Stimulated activated CD4-positive, alpha-beta T cell treated with anti-CD3 and anti-CD28 coated beads, Interleukin-12 subunit alpha, Interleukin-12 subunit beta, amount 100 ng/mL, for 24 hours (primary cell): ENCODE data around the gene LRRC15.

Source experiments
- DNase-seq, 2 experiments: peaks; one replicate each; pipeline ENCODE4 v3.0.0-alpha.2; 2020; ENCODE audit warnings: low read depth in 2 of 2

LRRC15 gene

DNA sequence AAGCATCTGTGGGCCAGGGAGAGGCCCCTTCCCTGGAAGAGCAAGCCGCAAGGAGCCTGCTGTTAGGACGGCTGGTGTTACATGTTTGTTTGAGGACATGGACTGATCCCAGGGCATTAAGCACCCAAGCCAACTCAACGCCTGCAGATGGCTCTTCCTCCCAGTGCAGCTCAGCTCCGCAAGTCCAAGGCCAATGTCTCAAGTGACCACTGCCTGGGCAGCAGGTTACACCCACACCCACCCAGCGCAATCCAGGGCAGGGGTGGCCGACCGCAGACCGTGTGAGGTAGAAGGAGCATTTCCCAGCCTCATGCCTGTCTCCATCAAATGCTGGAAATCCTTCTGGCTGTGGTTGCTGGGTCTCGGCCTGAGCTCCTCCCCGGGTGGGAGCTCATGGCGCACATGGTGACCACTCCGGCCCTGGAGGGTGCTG is 15.0 kb upstream of the LRRC15 start:
- no peak for DNase-seq

DNA sequence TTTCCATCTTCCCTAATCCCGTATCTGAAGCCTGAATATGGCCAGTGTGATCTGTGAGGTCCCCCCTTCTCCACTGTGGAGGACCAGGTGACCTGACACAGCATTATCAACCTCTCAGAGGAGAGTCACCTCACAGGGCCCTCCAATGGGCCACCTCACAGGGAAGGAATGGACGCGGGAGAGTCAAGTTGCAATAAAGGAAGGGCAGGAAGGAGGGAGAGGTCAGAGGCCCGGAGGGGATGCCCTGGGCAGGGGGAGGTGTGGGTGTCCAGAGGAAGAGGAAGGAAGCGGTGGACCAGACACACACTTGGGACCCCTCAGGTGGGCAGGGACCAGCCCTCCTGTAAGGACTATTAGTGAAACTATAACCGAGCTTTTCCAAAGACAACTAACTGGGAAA is 14.6 kb upstream of the LRRC15 start:
- no peak for DNase-seq

DNA sequence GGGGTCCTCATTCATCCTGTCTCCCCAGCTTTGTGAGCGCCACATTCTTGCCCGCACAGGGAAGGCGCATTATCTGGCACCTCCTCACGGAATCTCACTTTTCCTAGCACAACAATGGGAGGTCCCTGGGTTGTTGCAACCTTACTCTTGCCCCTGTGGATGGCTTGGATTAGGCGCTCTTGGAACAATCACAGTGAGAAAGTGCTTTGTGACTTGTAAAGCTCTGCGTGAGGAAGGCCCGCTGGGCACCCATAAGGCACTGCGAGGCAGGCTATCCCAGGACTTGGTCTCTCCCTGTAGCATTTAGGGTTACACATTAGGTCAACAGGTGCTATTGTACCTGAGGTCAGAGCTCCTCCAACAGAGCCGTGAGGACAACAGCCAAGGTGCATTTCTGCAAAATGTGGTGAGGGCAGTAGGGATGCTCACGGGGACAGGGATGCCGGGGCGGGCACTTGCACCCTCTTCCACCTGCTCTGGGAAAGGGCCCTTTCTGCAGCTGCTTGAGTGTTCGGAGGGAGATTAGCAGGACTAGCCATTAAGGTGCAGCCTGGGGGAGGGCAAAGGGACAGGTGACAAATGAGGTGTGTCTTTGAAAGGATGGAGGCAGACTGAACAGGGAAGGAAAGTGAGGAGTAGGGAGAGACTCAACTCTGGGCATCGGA is 13.9 kb upstream of the LRRC15 start:
- DNase-seq: no peak

DNA sequence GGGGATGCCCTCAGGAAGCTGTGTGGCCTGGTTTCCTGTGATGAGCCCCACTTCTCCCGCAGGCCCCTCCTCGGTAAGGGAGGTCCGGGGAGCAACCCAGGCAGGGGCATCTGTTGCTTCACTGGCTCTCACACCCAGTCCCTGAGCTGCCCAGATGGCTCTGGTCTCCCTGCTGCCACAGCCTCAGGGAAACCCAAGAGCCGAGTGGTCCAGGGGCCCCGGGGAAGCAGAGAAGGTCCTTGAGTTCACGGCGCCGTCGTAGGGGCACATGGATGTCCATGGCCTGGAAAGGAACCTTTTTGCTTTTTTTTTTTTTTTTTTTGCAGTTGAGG is 13.3 kb upstream of the LRRC15 start:
- DNase-seq: no peak

DNA sequence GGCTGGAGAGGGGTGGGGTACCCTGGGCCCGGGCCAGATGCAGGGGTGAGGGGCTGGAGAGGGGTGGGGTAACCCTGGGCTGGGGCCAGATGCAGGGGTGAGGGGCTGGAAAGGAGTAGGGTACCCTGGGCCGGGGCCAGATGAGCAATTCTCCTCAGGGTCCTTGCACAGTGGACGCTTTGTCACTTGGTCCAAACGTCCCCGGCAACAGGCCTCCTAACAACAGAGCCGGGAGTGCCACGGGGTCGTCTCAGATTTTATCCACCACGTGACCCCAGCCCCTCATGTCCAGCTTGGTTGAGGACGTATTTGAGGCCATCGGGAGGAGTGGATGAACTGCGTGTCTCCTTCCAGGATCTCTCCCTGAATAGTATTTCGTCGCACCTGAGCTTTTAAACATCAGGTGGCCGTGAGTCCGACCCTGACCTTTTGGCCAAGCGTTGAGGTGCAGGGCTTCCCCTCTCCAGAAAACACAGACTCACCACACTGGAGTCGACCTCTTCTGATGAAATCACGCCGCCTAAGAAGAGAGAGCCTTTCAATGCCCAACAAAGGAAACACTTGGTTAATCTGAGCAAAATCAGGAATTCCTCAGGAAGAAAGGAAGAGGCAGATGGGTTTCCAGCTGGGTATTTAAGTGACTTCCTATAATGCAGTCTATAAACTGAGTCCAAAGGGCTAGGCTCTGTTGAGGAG is 12.8 kb upstream of the LRRC15 start:
- DNase-seq: no peak

DNA sequence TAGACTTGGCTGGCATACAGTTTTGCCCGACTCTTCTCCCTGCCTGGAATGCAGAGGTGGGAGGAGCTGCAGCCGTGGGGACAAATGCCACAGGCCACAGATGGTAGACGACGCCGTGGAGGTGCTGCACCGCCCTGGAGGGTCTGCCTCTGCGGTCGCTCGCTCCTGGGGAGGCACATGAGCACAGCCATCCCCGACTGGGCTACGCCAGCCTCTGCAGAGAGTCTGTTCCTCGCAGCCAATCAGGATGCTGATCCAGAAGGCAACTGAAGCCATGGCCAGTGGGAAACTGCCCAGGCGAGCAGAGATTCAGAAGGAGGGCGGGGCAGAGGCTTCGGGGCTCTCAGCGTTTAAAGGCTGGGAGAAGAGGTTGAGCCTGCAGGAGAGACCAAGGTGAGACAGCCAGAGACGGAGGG is 11.9 kb upstream of the LRRC15 start:
- DNase-seq: no peak

DNA sequence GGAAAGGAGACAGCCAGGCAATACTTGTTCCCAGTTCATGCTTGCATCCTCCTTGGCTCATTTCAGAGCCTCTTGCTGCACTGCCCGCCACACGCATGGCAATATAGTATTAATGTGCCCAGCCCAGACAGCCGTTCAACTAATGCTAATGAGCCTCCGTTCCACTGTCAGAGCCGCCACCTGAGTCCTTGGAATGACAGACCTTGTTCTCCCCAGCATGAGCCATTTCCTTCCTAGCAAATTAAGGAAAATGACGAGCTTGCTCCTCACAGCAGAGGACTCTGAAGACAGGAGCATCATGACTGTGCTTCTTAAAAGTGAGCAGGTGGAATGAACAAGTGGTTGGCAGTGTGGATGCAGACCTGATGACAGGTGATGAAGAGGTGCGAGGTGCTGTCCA is 10.8 kb upstream of the LRRC15 start:
- no peak for DNase-seq

DNA sequence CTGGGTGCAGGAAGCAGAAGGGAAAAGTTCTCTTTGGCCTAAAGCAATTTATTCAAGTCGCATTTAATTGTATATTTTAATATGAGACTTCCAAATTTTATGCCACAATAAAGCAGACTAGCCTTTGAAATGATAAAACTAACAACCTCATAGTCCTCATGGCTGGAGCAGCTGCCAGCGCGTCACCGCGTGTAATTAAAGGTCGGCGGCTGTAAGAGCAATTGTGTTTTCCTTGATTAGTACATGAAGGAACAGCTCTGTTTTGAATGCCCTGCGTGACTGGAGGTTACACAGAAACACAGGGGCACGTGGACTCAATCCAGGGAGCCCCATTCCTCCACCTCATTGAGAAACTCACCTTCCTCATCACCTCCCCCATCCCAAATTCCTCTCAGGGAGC is 10.1 kb upstream of the LRRC15 start:
- no peak for DNase-seq

DNA sequence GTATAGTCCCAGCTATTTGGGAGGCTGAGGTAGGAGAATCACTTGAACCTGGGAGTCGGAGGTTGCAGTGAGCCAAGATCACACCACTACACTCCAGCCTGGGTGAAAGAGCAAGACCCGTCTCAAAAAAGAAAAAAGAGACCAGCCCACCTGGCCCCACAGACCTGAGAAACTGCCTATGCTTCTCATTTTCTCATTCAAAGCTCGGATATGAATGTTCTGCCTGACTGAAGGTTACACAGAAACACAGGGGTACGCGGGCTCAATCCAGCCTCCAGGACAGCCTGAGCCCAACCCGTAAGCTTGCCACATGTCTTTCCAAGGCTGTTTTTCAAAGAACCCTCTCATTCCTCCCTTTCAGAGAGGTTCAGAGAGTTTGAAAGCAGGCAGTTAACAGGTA is 9.7 kb upstream of the LRRC15 start:
- DNase-seq: no peak

DNA sequence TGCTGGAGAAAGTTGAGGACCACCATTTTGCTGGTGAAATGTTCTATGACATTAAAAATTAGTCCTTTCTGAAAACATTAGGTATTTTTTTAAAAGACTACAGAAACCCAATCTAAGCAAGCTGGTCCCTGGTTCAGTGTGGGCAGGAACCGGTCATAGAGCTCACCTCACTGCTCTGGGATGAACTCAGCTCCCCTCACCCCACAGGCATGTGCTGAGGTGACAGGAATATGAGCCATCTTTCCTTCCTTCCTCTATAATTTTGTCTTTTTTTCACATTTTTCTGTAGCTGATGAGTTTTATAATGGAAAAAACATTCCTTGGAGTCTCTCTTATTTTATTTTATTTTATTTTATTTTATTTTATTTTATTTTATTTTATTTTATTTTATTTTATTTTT is 8.2 kb upstream of the LRRC15 start:
- DNase-seq: no peak

DNA sequence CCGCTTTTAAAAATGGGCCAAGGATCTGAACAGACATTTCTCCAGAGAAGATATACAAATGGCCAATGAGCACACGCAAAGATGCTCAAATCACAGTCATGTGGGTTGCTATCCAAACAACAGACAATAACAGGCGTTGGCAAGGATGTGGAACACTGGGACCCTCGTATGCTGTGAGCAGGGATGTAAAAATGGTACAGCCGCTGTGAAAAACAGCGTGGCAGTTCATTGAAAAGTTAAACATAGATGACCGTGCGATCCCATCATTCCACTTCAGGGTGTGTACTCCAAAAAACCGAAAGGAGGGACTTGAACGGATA is 6.7 kb upstream of the LRRC15 start:
- DNase-seq: no peak

DNA sequence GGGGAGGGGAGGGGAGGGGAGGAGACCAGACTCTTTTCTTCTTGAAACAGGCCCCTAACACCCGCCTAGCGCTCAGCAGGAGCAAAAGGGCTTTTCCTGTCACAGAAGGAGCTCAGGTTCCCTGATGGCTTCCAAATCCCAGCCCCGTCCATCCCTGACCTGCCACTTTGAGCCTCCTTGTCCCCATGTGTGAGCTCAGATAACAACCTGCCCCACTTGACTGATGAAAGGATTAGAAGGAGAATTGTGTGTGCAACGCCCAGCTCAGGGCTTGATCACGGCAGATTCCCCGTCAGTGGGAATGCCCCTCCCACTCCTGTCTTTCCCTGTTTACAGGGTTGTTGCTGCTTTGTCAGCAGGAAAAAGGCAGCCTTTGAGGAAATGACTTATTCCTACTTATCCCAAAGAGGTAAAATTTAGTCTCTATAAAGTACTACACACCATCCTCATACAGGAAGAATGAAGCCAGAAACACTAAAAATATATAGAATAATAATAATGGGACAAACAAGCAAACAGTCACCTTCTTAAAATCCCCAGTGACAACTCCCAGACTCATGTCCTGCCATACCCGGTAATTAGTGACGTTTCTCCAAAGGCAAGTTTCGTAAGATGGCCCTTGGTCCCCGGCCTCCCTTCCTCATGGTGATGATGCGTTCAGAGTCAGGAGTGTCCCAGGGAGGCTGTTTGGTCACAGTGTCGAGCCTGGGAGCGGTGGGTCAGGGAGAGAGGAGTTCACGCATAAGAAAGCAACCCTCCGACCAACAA is 6.1 kb upstream of the LRRC15 start:
- no peak for DNase-seq

DNA sequence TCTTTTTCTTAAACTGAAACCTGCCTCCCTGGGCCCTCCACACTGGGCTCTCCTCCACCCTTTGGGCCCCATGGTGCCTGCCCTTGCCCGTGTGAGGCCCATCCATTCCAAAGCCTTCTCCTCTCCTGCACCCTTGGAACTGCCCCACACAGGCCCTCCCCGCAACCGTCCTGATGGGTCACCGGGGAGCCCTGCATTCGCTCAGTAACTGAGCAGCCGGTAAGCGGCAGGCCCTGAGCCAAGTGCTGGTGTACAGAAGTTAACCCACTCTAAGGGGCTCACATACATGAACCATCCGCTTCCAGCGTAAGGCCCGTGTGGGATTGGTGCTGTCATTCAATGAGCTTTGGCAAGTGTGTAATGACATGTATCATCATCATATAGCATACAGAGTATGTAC is 5.4 kb upstream of the LRRC15 start:
- DNase-seq: no peak

DNA sequence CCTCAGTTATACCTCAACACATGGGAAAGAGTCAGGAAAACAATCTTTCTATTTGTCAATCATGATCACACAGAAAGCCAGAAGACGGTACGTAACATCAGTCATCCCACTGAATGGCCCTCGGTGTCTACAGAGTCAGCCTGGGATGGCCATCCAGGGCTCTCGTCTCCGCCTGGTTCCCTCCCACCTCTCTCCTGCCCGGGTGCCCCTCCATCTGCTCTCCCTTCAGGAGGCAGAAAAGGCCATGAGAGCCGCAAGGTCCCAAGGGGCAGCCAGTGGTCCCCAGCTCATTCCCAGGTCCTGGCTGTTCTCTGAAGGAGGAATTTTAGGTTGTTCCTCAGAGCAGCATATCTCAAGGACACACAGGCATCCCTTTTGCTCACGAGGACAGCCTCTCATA is 4.4 kb upstream of the LRRC15 start:
- DNase-seq: no peak

DNA sequence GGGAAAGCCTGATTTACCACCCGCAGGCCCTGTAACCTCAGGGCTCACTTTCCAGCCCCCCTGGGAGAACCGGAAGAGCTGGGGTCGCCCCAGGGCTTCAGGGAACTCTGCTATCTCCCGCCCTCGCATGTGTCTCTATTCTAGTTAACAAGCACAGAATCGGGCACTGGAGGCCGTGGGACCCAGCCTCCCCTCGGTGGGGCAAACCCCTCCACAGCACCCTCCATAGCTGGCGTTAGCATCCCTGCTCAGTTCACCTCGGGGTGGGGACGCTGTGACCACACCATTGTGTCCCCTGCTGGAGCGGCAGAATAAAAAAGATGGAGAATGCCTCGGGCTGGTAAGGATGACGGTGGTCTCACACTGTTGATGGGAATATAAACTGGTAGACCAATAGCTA is 3.5 kb upstream of the LRRC15 start:
- no peak for DNase-seq

DNA sequence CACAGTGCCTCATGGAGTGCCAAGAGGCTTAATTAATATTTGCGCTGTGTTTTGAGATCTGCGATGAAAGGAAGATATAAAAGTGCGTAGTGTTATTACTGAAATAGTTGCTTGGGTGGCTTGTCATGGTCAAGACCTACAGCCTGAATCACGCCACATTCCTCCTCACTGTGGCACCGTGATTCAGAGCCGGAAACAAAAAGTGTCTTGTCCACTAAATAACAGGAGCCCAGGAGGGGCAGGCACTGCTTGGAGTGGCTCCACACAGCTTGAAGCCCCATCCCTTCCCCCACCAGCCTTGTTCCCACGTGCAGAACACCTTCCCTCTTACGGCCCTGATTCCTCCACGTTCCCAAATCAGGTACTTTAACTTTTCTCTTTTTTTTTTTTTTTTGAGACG is 1.2 kb upstream of the LRRC15 start:
- no peak for DNase-seq

DNA sequence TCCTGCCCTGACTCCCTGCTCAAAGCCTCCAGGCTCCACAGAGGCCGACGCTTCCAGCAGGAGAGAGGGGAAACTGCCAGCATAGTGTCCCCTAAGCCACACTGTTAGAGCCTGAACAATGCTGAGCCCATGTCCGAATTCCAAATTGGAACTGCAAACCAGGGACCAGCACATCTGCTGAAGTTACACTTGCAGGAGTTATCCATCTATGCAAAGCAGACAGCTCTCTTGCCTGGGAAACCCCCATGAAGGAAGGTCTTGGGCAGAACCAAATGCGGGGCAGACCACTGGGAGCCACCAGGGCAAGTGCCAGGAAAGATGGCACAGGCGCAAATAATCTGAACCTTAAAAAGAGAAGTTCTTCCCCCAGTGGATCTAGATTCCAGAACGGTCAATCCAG is 625 bp downstream of the LRRC15 start:
- DNase-seq: no peak

DNA sequence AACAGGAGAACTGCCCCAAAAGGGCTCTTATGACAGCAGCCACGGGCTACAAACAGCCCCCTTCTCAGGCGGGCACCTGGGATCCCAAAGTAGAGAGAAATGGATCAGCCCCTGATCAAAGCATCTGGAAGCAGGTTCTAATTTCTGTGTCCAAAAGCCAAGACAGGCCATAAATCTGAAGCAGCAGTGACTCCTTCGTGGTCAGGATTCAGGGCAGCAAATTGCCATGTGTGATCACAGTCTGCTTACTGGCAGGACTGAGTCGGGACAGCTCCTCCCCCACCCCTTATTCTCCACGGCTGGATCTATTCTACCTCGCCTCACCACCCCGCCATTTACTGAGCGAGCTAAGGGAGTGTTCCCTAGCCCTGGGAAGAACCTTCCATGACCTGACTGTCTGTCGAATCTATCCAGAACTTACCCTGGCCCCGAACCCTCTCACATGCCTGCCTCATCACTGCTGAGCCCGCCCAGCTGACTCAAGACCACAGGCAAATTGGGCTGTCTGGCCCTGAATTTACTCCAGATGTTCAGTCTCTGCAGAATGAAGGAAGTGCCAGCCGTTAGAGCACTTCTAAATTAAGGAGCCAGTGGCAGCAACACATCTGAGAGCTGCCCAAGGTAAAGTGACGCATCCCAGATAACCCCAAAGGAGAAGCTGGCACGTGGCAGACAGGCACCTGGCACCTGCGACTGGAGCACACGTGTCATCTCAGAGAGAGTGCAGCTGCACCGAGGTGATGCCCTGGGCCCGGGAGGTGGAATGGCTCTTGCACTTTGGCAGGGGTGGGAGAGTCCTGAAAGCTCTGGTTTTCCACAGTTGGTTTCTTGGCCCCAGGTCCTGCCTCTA is 1.3 kb downstream of the LRRC15 start:
- DNase-seq: no peak

DNA sequence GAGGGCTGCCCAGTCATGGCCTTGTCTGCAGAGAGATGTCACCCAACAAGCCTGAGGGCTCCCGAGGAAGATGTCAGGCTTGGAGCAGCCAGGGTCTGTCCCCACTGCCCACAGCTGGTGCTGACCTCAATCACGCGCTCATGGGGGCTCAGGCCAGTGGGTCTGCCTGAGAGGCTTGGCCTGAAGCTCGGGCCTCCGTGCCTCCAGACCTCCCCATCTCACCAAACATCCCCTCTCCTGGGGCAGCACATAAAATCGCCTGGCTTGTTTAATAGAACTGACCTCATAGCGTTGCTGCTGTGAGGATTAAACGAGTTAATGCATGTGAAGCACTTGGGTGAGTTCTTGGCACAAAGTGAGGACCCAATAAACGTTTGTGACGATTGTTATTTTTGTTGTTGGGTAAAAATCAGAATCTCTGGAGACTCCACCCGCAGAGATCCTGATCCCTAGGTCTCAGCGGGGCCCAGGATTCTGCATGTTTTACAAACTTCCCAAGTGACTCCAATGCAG is 3.5 kb downstream of the LRRC15 start:
- DNase-seq: no peak

DNA sequence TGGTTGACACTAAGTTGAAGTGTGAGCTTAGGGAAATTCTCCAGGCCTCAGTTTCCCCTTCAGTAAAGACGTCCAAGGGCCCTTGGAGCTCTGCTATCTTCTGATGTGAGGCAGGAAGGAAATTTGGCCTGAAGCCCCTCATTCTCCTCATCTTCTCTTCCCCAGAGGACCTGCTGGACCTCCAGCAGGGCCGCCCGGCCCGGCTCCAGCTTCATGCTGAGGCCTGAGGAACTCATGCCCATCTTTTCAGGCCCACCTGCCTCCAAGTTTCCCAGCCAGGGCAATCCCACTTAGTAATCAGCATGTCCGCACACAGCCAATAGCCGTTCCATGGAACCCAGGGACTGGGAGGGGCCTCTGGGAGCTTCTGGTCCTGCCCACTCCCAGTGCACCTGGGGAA is 4.0 kb downstream of the LRRC15 start:
- DNase-seq: no peak

DNA sequence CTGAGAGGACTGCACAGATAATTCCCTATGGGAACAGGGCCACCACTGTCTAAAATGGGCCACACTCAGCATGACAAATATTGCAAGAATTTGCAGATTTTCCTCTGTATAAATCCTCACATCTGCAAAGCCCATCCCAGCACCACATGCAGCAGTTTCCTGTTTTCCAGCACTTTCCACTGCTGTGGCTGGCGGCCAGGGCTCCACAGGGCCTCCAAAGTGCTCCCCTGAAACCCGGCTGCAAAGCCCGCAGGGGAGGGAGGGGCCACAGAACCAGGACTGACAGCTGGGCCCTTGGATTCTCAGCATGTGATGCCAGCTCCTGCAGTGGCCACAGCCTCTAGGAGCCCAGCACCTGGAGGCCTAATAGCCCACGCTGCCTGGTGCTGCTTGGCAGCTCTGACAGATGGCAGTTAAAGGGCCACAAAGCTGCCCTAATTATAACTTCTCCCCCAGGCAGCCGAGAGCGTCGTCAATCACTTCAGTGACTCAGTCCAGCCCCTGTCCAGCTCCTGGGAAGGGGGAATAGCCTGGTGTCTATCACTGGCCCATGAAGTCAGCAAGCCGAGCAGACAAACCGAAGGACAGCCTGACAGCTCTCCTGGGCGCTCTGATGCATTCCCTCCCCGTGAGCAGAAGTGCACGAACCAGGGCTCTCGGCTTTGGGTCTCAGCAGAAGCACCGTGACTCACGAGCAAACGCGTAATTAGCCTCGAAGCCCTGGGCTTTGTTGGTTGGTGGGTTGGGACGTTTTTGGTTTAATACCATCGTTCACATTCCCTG is 4.7 kb downstream of the LRRC15 start:
- no peak for DNase-seq

DNA sequence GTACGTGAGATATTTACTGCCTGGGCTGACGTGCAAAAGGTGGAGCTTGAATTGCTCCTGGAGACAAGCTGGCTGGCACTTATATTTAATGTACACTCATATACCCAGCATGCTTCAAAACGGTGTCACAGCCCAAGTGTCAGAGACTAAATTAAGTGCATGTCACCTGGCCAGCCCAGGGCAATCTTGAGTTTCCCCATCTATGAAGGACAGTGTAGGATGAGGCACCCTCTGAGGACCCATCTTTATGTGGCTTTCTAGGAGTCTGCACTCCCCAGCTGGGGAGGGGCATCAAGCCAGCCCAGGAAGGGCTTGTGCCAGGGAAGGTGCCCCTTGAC is 5.3 kb downstream of the LRRC15 start:
- no peak for DNase-seq
